H1 (cell line): ENCODE data around the gene RSU1. TPM values are rescaled to one million over a fixed set of nuclear protein-coding genes. Genes with fewer than 3 reads are reported as not detected.

Source experiments
- CTCF ChIA-PET: fragments of 300-600 bp; sonication (Branson Sonifier 250); formaldehyde crosslinking; loops from one replicate; lab custom pipeline; 2021; ENCODE audit not compliant: partially characterized antibody; lab: Charles Lee
- POLR2A ChIA-PET: fragments of 300-600 bp; sonication (Branson Sonifier 250); formaldehyde crosslinking; loops from one replicate; lab custom pipeline; 2021; ENCODE audit warnings: inconsistent platforms; ENCODE audit not compliant: partially characterized antibody; lab: Charles Lee
- DNase-seq, 2 experiments: peaks; one replicate each; pipeline versions ENCODE4 v3.0.0 to v3.0.0-alpha.2; 2010 to 2022; ENCODE audit warnings: low spot score in 2 of 2, low read depth in 1 of 2, mixed read lengths in 1 of 2
- FAIRE-seq: peaks from 2 replicates; lab custom pipeline; 2011; peaks lifted over from hg19 to GRCh38; lab: Jason Lieb, UNC
- H2AFZ ChIP-seq: 2 replicates; pipeline ENCODE4 v1.8.1; 2012; ENCODE audit warnings: low read length, inconsistent platforms
- H2AK5ac ChIP-seq: 2 replicates; pipeline ENCODE4 v1.6.1; 2013; ENCODE audit warnings: low read depth, low read length
- H2BK120ac ChIP-seq: replicated peaks from 2 replicates; pipeline ENCODE3; 2013; ENCODE audit warnings: low read depth, low read length, inconsistent platforms
- H2BK12ac ChIP-seq: 2 replicates; pipeline ENCODE4 v1.6.1; 2013; ENCODE audit warnings: low read depth, low read length
- H2BK15ac ChIP-seq: 2 replicates; pipeline ENCODE4 v1.6.1; 2013; ENCODE audit warnings: low read length
- H2BK20ac ChIP-seq: 2 replicates; pipeline ENCODE4 v1.6.1; 2013; ENCODE audit warnings: low read length
- H2BK5ac ChIP-seq: 2 replicates; pipeline ENCODE4 v1.6.1; 2013; ENCODE audit warnings: low read depth, low read length
- H3K14ac ChIP-seq: 2 replicates; pipeline ENCODE4 v1.6.1; 2013; ENCODE audit warnings: inconsistent platforms; ENCODE audit not compliant: insufficient read length
- H3K18ac ChIP-seq: 2 replicates; pipeline ENCODE4 v1.6.1; 2013; ENCODE audit warnings: low read length; ENCODE audit errors: extremely low read depth
- H3K23ac ChIP-seq: 2 replicates; pipeline ENCODE4 v1.6.1; 2013; ENCODE audit warnings: inconsistent platforms; ENCODE audit not compliant: insufficient read length
- H3K23me2 ChIP-seq: 2 replicates; pipeline ENCODE4 v1.6.1; 2013; ENCODE audit warnings: low read depth, low read length
- H3K27ac ChIP-seq: 2 replicates; pipeline ENCODE4 v1.6.1; 2011; ENCODE audit warnings: low read depth, low read length, inconsistent platforms
- H3K27me3 ChIP-seq, 4 experiments: replicated peaks in 1 of 4; 1 replicate in 1 of 4; 2 replicates in 3 of 4; pipeline versions ENCODE4 v1.6.1 to v1.8.1; 2011 to 2013; ENCODE audit warnings: low read length in 3 of 4, mild to moderate bottlenecking in 3 of 4, inconsistent platforms in 2 of 4, mixed read lengths in 2 of 4, moderate library complexity in 1 of 4; ENCODE audit not compliant: control insufficient read depth in 3 of 4, insufficient read depth in 3 of 4; ENCODE audit errors: extremely low read depth in 1 of 4
- H3K36me3 ChIP-seq, 4 experiments: 2 replicates each; pipeline versions ENCODE4 v1.6.1 to v1.8.1; 2011 to 2013; ENCODE audit warnings: mild to moderate bottlenecking in 4 of 4, low read length in 3 of 4, moderate library complexity in 2 of 4, control low read depth in 1 of 4, inconsistent platforms in 1 of 4; ENCODE audit not compliant: insufficient read depth in 4 of 4, control insufficient read depth in 2 of 4
- H3K4ac ChIP-seq: replicated peaks from 2 replicates; pipeline ENCODE3; 2013; ENCODE audit warnings: low read length, low read depth, mixed read lengths, inconsistent platforms; ENCODE audit not compliant: insufficient read length
- H3K4me1 ChIP-seq, 4 experiments: replicated peaks in 1 of 4; 1 replicate in 1 of 4; 2 replicates in 3 of 4; pipeline versions ENCODE4 v1.6.1 to v1.8.1; 2011 to 2013; ENCODE audit warnings: low read length in 3 of 4, inconsistent platforms in 2 of 4, mixed read lengths in 1 of 4; ENCODE audit not compliant: insufficient read depth in 4 of 4, control insufficient read depth in 3 of 4
- H3K4me2 ChIP-seq, 2 experiments: 2 replicates each; pipeline versions ENCODE4 v1.6.1 to v1.8.1; 2011 to 2013; ENCODE audit warnings: low read depth in 2 of 2, low read length in 2 of 2, control low read depth in 1 of 2, inconsistent platforms in 1 of 2, mild to moderate bottlenecking in 1 of 2; ENCODE audit not compliant: insufficient read depth in 1 of 2
- H3K4me3 ChIP-seq, 4 experiments: fragments of 200-600, 300-600 bp in 1 of 4; sonication (generic), shearing (Covaris generic), sonication (Bioruptor Twin) in 1 of 4; 2 replicates each; pipeline versions ENCODE4 v1.5.1 to v1.8.1; 2011 to 2016; ENCODE audit warnings: low read length in 4 of 4, low read depth in 3 of 4, control low read depth in 2 of 4, inconsistent platforms in 2 of 4, mild to moderate bottlenecking in 2 of 4, mixed read lengths in 1 of 4, moderate library complexity in 1 of 4; ENCODE audit not compliant: insufficient read depth in 2 of 4; ENCODE audit errors: extremely low read depth in 1 of 4
- H3K56ac ChIP-seq: replicated peaks from 2 replicates; pipeline ENCODE3; 2013; ENCODE audit warnings: low read depth, mild to moderate bottlenecking, mixed read lengths, low read length, inconsistent platforms; ENCODE audit not compliant: insufficient read length
- H3K79me1 ChIP-seq: 2 replicates; pipeline ENCODE4 v1.6.1; 2013; ENCODE audit warnings: low read depth, low read length, control low read depth
- H3K79me2 ChIP-seq, 2 experiments: 2 replicates each; pipeline versions ENCODE4 v1.6.1 to v1.8.1; 2012 to 2013; ENCODE audit warnings: low read length in 2 of 2, mild to moderate bottlenecking in 2 of 2, inconsistent platforms in 1 of 2; ENCODE audit not compliant: insufficient read depth in 2 of 2, control insufficient read depth in 1 of 2
- H3K9ac ChIP-seq, 4 experiments: replicated peaks in 1 of 4; 1 replicate in 1 of 4; 2 replicates in 3 of 4; pipeline versions ENCODE4 v1.6.1 to v1.8.1; 2011 to 2013; ENCODE audit warnings: low read depth in 3 of 4, low read length in 3 of 4, control low read depth in 2 of 4, mild to moderate bottlenecking in 2 of 4, moderate library complexity in 2 of 4, inconsistent platforms in 1 of 4; ENCODE audit errors: extremely low read depth in 1 of 4
- H3K9me3 ChIP-seq, 2 experiments: 2 replicates each; pipeline versions ENCODE4 v1.6.1 to v1.8.1; 2012 to 2013; ENCODE audit warnings: mild to moderate bottlenecking in 2 of 2, moderate library complexity in 2 of 2, control low read depth in 1 of 2, inconsistent platforms in 1 of 2, low read depth in 1 of 2, low read length in 1 of 2, mixed read lengths in 1 of 2; ENCODE audit not compliant: insufficient read depth in 2 of 2
- H4K20me1 ChIP-seq, 2 experiments: replicated peaks in 1 of 2; 2 replicates each; pipeline versions ENCODE3 to v1.8.1; 2011 to 2013; ENCODE audit warnings: inconsistent platforms in 2 of 2, low read length in 2 of 2, mild to moderate bottlenecking in 1 of 2; ENCODE audit not compliant: insufficient read depth in 2 of 2, control insufficient read depth in 1 of 2
- H4K5ac ChIP-seq: 2 replicates; pipeline ENCODE4 v1.6.1; 2013; ENCODE audit warnings: low read length, low read depth, mixed read lengths, inconsistent platforms; ENCODE audit not compliant: insufficient read length
- H4K8ac ChIP-seq: 2 replicates; pipeline ENCODE4 v1.8.0; 2013; ENCODE audit warnings: mild to moderate bottlenecking, moderate library complexity, low read length, inconsistent platforms; ENCODE audit not compliant: insufficient read depth; ENCODE audit errors: extremely low read depth
- H4K91ac ChIP-seq: replicated peaks from 2 replicates; pipeline ENCODE3; 2013; ENCODE audit warnings: low read length, mixed read lengths, inconsistent platforms; ENCODE audit not compliant: insufficient read length
- GABPA ChIP-seq: IDR thresholded peaks from 2 replicates; pipeline ENCODE4 v1.6.1; 2011; ENCODE audit warnings: mild to moderate bottlenecking, low read length, moderate library complexity, borderline replicate concordance; ENCODE audit not compliant: insufficient read depth
- HDAC2 ChIP-seq, 2 experiments: fragments of 300-600 bp in 1 of 2; sonication (generic) in 1 of 2; IDR thresholded peaks; 2 replicates each; pipeline ENCODE4 v1.6.1; 2011 to 2012; ENCODE audit warnings: low read depth in 2 of 2, low read length in 2 of 2, mild to moderate bottlenecking in 2 of 2, moderate library complexity in 2 of 2, borderline replicate concordance in 1 of 2, inconsistent platforms in 1 of 2
- KDM1A ChIP-seq: fragments of 200-600, 300-600 bp; sonication (generic); IDR thresholded peaks from 2 replicates; pipeline ENCODE4 v1.7.1; 2016; ENCODE audit warnings: mild to moderate bottlenecking, low read length, borderline replicate concordance
- WGBS, 2 experiments: shearing (Covaris generic) in 1 of 2; methylation state at CpG; one replicate each; pipeline versions ENCODE4 v1.1.6 to v1.1.7; 2013 to 2015; ENCODE audit warnings: low lambda C conversion rate in 2 of 2, mixed read lengths in 2 of 2, inconsistent platforms in 1 of 2, low coverage in 1 of 2, missing lambda C conversion rate in 1 of 2; ENCODE audit not compliant: insufficient replicate concordance in 2 of 2, insufficient coverage in 1 of 2, insufficient read length in 1 of 2; ENCODE audit errors: extremely low coverage in 1 of 2, missing lambda C conversion rate in 1 of 2; 5-methylcytosine and 5-hydroxymethylcytosine counted together
- polyA plus RNA-seq, 7 experiments: library from polyadenylated mRNA; depleted of rRNA in 3 of 7; stranded (reverse) in 5 of 7; unstranded in 2 of 7; fragments of >200 nt in 5 of 7; fragments of 200-250 nt in 2 of 7; gene quantifications; 1 replicate in 5 of 7; 2 replicates in 1 of 7; 4 replicates in 1 of 7; pipeline versions ENCODE4 v1.2.1 to v1.2.3, GENCODE V29; 2011 to 2013; ENCODE audit warnings: missing spikeins in 2 of 7, mixed read lengths in 2 of 7
- total RNA-seq: library from RNA; stranded (reverse); fragmentation: NEBNext Ultra II Directional; extraction: Animal tissue kit (Norgen Biotek cat#: 25700); gene quantifications from 2 replicates; pipeline ENCODE4 v1.2.1, GENCODE V29; 2021

The RSU1 gene
- total and polyA plus RNA-seq, 2 of the 8 experiments (the other 6 are each of a cell fraction or from before 2014, with no cell fraction given), result 50.0 to 68.2 TPM

- Histone ChIP-seq H2BK15ac (no peak overlapping the region), H3K18ac (no peak overlapping the region), H4K8ac (no peak overlapping the region), H4K91ac (no peak overlapping the region), H3K9me3 (no peaks in the 10 kb centered on the region; a peak in 1 of 4 replicates), H4K5ac (no peak overlapping the region), H3K23ac (no peak overlapping the region), H2BK120ac (no peak overlapping the region), H2AK5ac (no peak overlapping the region), H3K4ac (no peak overlapping the region), H3K27ac (no peak overlapping the region), H3K79me2 (peaks cover 0 to 51% of the 10 kb centered on the region in 2 experiments; a peak in 3 of 4 replicates), H3K4me3 (no peak overlapping the region), H3K79me1 (no peaks in the 10 kb centered on the region; the same call in 1 of the 2 replicates), H3K23me2 (no peaks in the 10 kb centered on the region), H3K56ac (no peak overlapping the region), H2AFZ (no peak overlapping the region), H3K14ac (no peak overlapping the region), H3K27me3 (no peaks in the 10 kb centered on the region), H3K4me1 (no peaks in the 10 kb centered on the region), H2BK5ac (no peak overlapping the region), H4K20me1 (no peaks in the 10 kb centered on the region), H2BK12ac (no peak overlapping the region), H3K36me3 (no peaks in the 10 kb centered on the region; a peak in 1 of 8 replicates), H3K4me2 (no peak overlapping the region), H2BK20ac (no peak overlapping the region), H3K9ac (no peak overlapping the region)
- DNase-seq (no peak), FAIRE-seq (peak; percentile 45)
- CTCF ChIA-PET, result interaction anchor here (1.3 to 2.7 kb wide), 2 partner anchors 10 to 26 kb away, joined by 5 to 11 read pairs; no protein-coding TSS in a partner anchor
- POLR2A ChIA-PET, result no interaction called here
- TF ChIP-seq KDM1A, result peak; percentile 81; the same call in 1 of the 2 replicates
- TF ChIP-seq GABPA, result no peak
- peak in 1 of 2 experiments; percentile 63; a peak in 1 of 4 replicates for TF ChIP-seq HDAC2 (IDR thresholded peaks at IDR 0.05; ENCODE audit: borderline replicate concordance in 1 of 2, low read depth in 2 of 2, low read length in 2 of 2)
- 93% methylated on average over 4 of the region's 4 CpGs; no CpG with 5 or more reads in 1 of the 2 experiments for WGBS, 2 experiments
Measured at GRCh38 chr10:16804123-16804522, 13.1 kb downstream of the RSU1 start.
